Thoracic aorta (tissue), 2 donors: Measurements from ENCODE around the gene OSBPL5. TPM values are rescaled to one million over a fixed set of nuclear protein-coding genes. Genes with fewer than 3 reads are reported as not detected.

Experiments used
- ATAC-seq: fragments of 150-250 bp; one replicate; pipeline ENCODE4 v1.8.0; 2017; ENCODE audit warnings: low read depth; ENCODE audit not compliant: insufficient number of reproducible peaks, low FRiP score
- DNase-seq: peaks from one replicate; pipeline ENCODE4 v3.0.0-alpha.2; 2020; ENCODE audit warnings: low spot score
- H3K27ac ChIP-seq, 2 donors: fragments of 200-600 bp; sonication (generic); 1 replicate in 1 of 2; 2 replicates in 1 of 2; pipeline ENCODE4 v1.5.1; 2016; ENCODE audit warnings: mild to moderate bottlenecking in 2 of 2, moderate library complexity in 2 of 2
- H3K27me3 ChIP-seq: fragments of 200-600 bp; sonication (generic); replicated peaks from 2 replicates; pipeline ENCODE4 v1.6.0; 2016; ENCODE audit warnings: mild to moderate bottlenecking; ENCODE audit not compliant: insufficient read depth
- H3K36me3 ChIP-seq: fragments of 200-600 bp; sonication (generic); one replicate; pipeline ENCODE4 v1.5.1; 2016
- H3K4me1 ChIP-seq, 2 donors: fragments of 200-600 bp; sonication (generic); 1 replicate in 1 of 2; 2 replicates in 1 of 2; pipeline versions ENCODE4 v1.5.1 to v1.6.0; 2016; ENCODE audit warnings: low read depth in 2 of 2, mild to moderate bottlenecking in 1 of 2; ENCODE audit not compliant: control insufficient read depth in 1 of 2
- H3K4me3 ChIP-seq: fragments of 200-600 bp; sonication (generic); 2 replicates; pipeline ENCODE4 v1.5.1; 2016; ENCODE audit warnings: mild to moderate bottlenecking
- H3K9me3 ChIP-seq: fragments of 200-600 bp; sonication (generic); 2 replicates; pipeline ENCODE4 v1.5.1; 2016
- CTCF ChIP-seq: fragments of 200-600 bp; sonication (generic); IDR thresholded peaks from one replicate; pipeline ENCODE4 v1.5.1; 2019; ENCODE audit warnings: antibody characterized with exemption
- total RNA-seq, 2 donors: library from RNA; depleted of rRNA; stranded (reverse); fragments of >200 nt; gene quantifications; one replicate each; pipeline versions ENCODE4 v1.1.0 to v1.2.3, GENCODE V29; 2016

Gene OSBPL5
- total RNA-seq, 2 donors from 2014 or later, result 99.9 to 121 TPM

- ATAC-seq (no peak), DNase-seq (no peak)
These were observed 80.1 kb downstream of the OSBPL5 start for GRCh38 chr11:3085052-3085451.

GRCh38 chr11:3083321-3083720 lies 81.8 kb downstream of the OSBPL5 start:
- no peaks in the 10 kb centered on the region for H3K27me3 ChIP-seq
- no peak overlapping the region for H3K27ac ChIP-seq
- DNase-seq (no peak), ATAC-seq (no peak)
- H3K9me3 ChIP-seq, result no peaks in the 10 kb centered on the region
- no peak overlapping the region for H3K4me3 ChIP-seq
- H3K4me1 ChIP-seq, result no peaks in the 10 kb centered on the region
- no peaks in the 10 kb centered on the region for H3K36me3 ChIP-seq
- no peak for TF ChIP-seq CTCF

More at GRCh38 chr11:3085052-3085451, 80.1 kb downstream of the OSBPL5 start:
- Histone ChIP-seq H3K27me3 (no peaks in the 10 kb centered on the region), H3K4me1 (no peaks in the 10 kb centered on the region), H3K4me3 (no peak overlapping the region), H3K36me3 (peaks cover 5% of the 10 kb centered on the region), H3K9me3 (no peaks in the 10 kb centered on the region), H3K27ac (no peak overlapping the region)
- TF ChIP-seq CTCF, result no peak

GRCh38 chr11:3081386-3081751 lies 83.7 kb downstream of the OSBPL5 start:
- H3K4me3 ChIP-seq, result no peak overlapping the region
- ATAC-seq, result no peak
- no peaks in the 10 kb centered on the region for H3K9me3 ChIP-seq
- H3K36me3 ChIP-seq, result no peaks in the 10 kb centered on the region
- no peaks in the 10 kb centered on the region for H3K4me1 ChIP-seq
- DNase-seq, result no peak
- no peak overlapping the region for H3K27ac ChIP-seq
- no peaks in the 10 kb centered on the region for H3K27me3 ChIP-seq
- no peak for TF ChIP-seq CTCF

- Histone ChIP-seq H3K27me3 (no peaks in the 10 kb centered on the region), H3K9me3 (no peaks in the 10 kb centered on the region), H3K4me1 (no peaks in the 10 kb centered on the region), H3K4me3 (no peak overlapping the region), H3K36me3 (no peaks in the 10 kb centered on the region), H3K27ac (no peak overlapping the region)
- DNase-seq (no peak), ATAC-seq (no peak)
- no peak for TF ChIP-seq CTCF
These were observed 84.3 kb downstream of the OSBPL5 start for GRCh38 chr11:3080733-3081385.

- ATAC-seq, result no peak
- Histone ChIP-seq H3K4me1 (no peaks in the 10 kb centered on the region), H3K4me3 (no peak overlapping the region), H3K27ac (no peak overlapping the region), H3K36me3 (no peaks in the 10 kb centered on the region), H3K27me3 (no peaks in the 10 kb centered on the region), H3K9me3 (no peaks in the 10 kb centered on the region)
- no peak for DNase-seq
- no peak for TF ChIP-seq CTCF
These were observed 85.0 kb downstream of the OSBPL5 start for GRCh38 chr11:3080104-3080503.
